ENCODE measurements around the gene TRAF3.
"Not testable (repeated sequence)": the region's sequence is repeated elsewhere in the genome, so short reads cannot be mapped to it uniquely, and the experiment has no call there.

Gene TRAF3

DNA sequence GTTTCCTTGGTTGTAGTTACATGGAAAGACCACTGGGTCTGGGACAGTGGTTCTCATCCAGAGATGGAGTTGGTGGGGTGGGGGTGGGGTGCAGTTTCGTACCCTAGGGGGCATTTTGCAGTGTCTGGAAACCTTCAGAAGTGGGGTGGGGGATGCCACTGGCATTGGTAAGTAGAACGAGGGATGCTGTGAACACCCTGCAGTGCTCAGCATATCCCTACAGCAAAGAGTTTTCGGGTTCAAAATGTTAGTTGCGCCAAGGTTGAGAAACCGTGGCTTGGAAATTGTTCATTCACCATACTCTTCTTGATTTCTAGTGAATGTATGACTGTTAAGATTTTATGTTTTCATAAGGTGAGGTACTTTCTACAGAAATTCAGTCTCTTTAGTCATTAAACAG lies 28.7 kb downstream of the TRAF3 start:
- in situ Hi-C loops (cut with MboI; ENCODE audit: low sequenced_read_pairs) = no loop called here

DNA sequence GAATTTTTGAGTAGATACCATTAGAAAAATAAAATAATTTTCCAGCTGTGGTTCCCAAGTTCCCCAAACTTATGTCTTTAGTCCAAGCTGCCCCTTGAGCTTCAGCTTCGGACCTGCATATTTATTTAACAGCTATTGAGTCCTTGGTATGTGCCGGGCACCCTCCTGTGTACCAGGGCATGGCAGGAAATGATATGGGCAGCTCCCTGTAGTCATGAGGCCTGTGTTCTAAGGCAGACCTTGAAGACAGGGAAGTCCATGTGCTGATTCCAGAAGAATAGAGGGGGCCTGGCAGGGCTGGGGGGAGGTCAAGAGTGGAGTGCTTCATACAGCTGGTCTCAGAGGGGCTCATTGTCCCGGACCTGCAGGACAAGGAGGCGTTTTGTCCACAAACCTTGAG lies 29.2 kb downstream of the TRAF3 start:
- in situ Hi-C loops (cut with MboI; ENCODE audit: low sequenced_read_pairs) = no loop called here

DNA sequence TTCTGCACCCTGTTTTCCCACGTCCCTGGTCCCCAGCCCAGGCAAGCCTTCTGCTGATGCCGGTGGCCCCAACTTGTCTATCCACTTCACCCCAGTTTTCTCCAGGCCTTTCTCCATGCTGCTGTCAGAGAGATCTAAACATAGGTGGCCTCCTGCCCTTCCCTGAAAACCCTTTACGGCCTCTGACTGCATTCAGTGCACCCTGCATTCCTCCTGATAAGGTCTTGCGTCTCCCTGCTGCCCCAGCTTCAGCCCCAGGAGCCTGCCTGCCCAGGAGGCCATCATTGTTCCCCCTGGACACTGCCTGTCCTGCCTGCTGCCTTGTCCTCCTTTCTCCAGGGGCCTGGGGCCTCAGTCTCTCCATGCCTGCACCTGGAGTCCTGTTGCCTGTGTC lies 29.8 kb downstream of the TRAF3 start:
- in situ Hi-C loops (cut with MboI; ENCODE audit: low sequenced_read_pairs) = no loop called here

GRCh38 chr14:102809870-102810269 lies 32.6 kb downstream of the TRAF3 start:
- in situ Hi-C loops (cut with MboI; ENCODE audit: low sequenced_read_pairs) = no loop called here

DNA sequence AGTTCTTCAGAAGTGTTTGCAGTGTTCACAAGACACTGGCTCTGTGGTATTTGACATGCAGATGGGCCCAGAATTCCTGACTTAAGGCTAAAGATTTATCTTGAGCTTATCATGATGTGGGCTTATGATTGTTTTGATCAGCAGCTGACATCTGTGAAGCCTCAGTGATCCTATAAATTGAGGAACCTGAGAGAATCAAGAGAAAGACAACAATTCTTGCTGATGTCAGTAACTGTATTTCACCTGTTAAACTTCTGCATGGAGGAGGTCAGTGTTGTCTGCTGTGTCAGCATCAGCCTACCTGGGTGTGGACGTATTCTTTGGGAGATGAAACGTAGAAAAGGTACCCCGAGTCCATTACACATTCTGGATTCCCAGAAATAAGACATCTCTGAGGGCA lies 33.3 kb downstream of the TRAF3 start:
- in situ Hi-C loops (cut with MboI; ENCODE audit: low sequenced_read_pairs) = no loop called here

- in situ Hi-C loops (cut with MboI; ENCODE audit: low sequenced_read_pairs) = no loop called here
Measured at GRCh38 chr14:102811254-102811963, 34.2 kb downstream of the TRAF3 start.

DNA sequence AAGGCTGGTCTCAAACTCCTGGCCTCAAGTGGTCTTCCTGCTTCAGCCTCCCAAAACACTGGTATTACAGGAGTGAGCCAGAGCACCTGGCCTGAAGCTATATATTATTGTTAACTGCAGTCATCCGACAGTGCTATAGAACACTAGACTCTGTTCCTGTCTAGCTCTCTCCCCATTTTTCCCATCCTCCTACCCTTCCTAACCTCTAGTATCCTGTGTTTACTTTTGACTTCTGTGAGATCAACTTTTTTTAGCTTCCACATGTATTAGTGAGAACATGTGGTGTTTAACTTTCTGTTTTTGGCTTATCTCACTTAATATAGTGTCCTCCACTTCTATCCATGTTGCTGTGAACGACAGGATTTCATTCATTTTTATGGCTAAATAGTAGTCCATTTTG lies 34.7 kb downstream of the TRAF3 start:
- in situ Hi-C loops (cut with MboI; ENCODE audit: low sequenced_read_pairs) = no loop called here

- in situ Hi-C loops (cut with MboI; ENCODE audit: low sequenced_read_pairs) = no loop called here
Measured at GRCh38 chr14:102813691-102814090, 36.4 kb downstream of the TRAF3 start.

DNA sequence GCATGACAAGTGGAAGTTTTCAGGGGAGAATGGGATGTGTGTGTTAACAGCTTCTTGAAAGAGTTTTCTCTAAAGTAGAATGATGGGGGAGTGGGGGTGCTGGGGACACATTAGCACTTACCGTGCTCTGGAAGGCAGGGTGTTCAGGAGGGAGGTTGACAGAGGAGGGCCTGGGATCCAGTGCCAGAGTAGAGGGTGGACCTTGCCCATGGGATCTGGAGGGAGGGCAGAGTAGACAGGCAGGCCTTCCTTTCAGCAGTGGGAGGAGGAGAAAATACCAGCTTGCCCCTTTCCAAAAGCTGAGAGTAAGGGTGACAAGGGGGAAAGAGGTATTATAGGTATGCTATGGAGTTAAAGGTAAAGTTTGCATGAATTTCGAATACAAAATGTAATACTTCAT lies 40.1 kb downstream of the TRAF3 start:
- in situ Hi-C loops (cut with MboI; ENCODE audit: low sequenced_read_pairs) = no loop called here

- in situ Hi-C loops (cut with MboI; ENCODE audit: low sequenced_read_pairs) = no loop called here
Measured at GRCh38 chr14:102817942-102818940, 41.0 kb downstream of the TRAF3 start.

- in situ Hi-C loops (cut with MboI; ENCODE audit: low sequenced_read_pairs) = no loop called here
Measured at GRCh38 chr14:102819176-102819628, 42.0 kb downstream of the TRAF3 start.

DNA sequence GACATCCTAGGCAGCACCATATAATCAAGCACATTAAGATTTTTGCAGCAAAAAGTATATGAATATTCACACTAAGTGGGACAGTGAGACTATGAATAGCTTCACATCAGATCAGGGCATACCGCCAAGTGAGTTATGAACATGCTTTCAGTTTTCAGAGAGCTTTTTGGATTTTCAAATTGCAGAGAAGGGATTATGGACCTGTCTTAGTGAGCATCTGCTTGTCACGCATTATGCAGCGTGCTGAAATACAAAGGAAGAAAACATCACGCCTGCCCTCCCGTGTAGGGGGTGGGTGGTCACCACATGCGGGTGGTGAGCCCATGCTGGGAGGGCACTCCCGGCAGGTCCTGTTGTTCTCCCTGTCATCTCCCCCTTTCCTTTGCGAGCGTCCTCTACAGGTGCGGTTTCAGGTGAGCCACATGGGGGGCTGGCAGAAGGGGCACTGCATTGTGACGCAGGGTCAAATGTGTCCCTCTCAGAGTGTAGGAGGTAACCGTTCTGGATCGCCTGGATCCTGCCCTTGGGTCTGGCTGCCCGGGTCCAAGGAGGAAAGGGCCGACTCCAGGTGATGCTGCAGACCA lies 42.6 kb downstream of the TRAF3 start:
- in situ Hi-C loops (cut with MboI; ENCODE audit: low sequenced_read_pairs) = no loop called here

DNA sequence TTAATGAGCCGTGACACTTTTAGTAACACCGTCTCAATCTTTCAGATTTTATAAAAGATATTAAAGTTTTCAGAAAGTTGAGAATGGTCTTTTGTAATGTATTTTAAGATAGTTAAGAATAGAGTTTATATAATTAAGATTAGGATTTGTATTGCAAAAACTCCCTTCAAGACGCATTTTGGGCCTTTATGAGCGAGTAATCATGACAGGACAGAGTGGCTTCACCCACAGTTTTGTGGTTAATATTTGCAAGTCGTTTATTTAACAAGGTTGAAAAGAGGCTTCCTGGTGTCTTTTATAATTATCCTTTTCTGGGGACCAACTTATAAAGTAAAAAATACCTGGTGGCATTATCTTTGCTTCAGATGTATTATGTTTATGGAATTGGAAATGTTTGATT lies 44.0 kb downstream of the TRAF3 start:
- in situ Hi-C loops (cut with MboI; ENCODE audit: low sequenced_read_pairs) = no loop called here

DNA sequence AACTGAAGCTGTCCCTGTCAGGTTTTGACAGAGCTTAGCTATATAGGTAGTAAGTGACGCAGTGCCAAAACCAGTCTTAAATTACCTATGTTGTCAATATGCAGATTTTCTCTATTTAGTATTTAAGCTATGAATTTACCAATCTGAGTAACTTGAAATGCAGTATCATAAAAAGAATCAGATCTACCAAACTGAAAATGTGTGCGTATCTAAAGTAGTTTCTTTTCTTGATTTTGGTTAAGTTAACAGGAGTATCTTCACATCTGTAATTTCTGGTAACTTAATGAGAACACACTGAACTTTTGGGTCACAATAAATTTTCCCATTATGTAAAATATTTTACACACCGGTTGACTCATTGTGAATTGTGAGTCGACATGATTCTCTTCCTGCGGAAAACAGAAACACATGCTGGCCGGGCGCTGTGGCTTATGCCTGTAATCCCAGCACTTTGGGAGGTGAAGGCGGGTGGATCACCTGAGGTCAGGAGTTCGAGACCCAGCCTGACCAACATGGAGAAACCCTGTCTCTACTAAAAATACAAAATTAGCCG lies 45.1 kb downstream of the TRAF3 start:
- in situ Hi-C loops (cut with MboI; ENCODE audit: low sequenced_read_pairs) = no loop called here

DNA sequence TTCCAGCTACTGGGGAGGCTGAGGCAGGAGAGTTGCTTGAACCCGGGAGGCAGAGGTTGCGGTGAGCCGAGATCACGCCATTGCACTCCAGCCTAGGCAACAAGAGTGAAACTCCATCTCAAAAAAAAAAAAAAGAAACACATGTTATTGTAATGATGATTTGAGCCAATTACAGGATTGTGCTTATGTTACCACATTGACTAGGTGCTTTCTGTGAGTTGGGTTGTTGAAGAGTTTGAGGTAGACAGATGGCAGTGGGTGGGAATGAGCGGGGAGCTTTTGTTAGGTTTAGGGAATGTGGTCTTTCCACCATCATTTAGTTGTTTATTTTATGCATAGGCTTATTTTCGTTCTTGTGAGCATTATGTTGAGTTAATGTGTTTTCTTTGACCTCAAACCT lies 45.6 kb downstream of the TRAF3 start:
- in situ Hi-C loops (cut with MboI; ENCODE audit: low sequenced_read_pairs) = not testable (repeated sequence)

DNA sequence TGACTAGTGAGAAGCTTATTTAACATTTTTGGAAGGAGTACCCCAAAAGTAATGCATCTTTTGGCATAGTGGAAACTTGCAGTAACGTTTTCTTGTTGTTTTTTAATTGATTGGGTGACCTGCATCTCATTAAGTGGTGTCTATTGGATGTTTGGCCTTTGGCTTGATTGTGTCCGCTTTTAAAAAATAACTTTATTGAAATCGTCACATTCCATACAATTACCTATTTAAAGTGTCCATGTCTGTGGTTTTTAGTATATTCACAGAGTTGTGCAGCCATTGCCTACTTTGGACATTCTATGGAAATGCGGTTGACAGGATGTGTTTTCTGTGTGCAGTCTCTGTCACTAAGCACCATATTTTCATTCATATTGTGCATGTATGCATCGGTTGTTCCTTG lies 46.3 kb downstream of the TRAF3 start:
- in situ Hi-C loops (cut with MboI; ENCODE audit: low sequenced_read_pairs) = no loop called here

- in situ Hi-C loops (cut with MboI; ENCODE audit: low sequenced_read_pairs) = no loop called here
Measured at GRCh38 chr14:102824832-102825231, 47.6 kb downstream of the TRAF3 start.

- in situ Hi-C loops (cut with MboI; ENCODE audit: low sequenced_read_pairs) = no loop called here
Measured at GRCh38 chr14:102825307-102826095, 48.3 kb downstream of the TRAF3 start.

DNA sequence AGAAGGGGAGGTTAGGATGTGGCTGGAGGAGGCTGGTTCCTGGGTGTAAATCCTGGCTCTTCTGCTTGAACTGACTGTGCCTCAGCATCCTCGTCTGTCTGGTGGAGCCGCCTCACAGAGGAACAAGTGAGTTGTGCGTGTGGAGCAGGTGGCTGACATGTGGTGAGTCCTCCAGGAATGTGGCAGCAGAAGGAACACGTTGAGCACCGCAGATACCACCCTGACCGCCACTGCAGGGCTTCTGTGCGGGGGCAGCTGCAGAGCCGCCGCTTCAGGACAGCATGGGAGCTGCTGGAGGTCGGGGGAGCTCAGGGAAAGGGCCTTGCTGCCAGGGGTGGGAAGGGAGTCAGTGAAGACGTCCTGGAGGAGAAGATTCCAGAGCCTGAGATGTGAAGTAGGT lies 48.9 kb downstream of the TRAF3 start:
- in situ Hi-C loops (cut with MboI; ENCODE audit: low sequenced_read_pairs) = no loop called here

Measured in HL-60/S4 (cell line).